K562 (cell line): ENCODE data around the gene IQCK. TPM values are rescaled to one million over a fixed set of nuclear protein-coding genes. Genes with fewer than 3 reads are reported as not detected.
A peak's percentile ranks its signal among the peaks of the same experiment; 100 is the strongest.

ENCODE experiments used
- ATAC-seq: fragments of 200-7000 bp; cut with Tn5 transposase; 3 replicates; pipeline ENCODE4 v1.9.1; 2020; ENCODE audit warnings: moderate library complexity
- BruUV-seq: library from RNA; stranded (reverse); fragments of 400-500 nt; replicated peaks from 2 replicates; lab custom pipeline; 2021; lab: Mats Ljungman, UMichigan
- CTCF ChIA-PET: fragments of 300-600 bp; formaldehyde crosslinking; extraction: SDS; loops from one replicate; lab custom pipeline; 2021; ENCODE audit warnings: low intra/inter-chr PET ratio; lab: Yijun Ruan, JAX
- POLR2A ChIA-PET: fragments of 300-600, 350-650 bp; sonication (Branson Sonifier 250); formaldehyde crosslinking; extraction: SDS; loops from one replicate; lab custom pipeline; 2021; ENCODE audit warnings: antibody characterized with exemption, inconsistent platforms; lab: Yijun Ruan, JAX
- DNase-seq, 4 experiments: peaks; one replicate each; pipeline versions ENCODE4 v3.0.0 to v3.0.0-alpha.2; 2011 to 2018; ENCODE audit warnings: low spot score in 3 of 4, mixed read lengths in 3 of 4; ENCODE audit errors: extremely low read depth in 1 of 4
- FAIRE-seq: peaks from 2 replicates; lab custom pipeline; 2011; peaks lifted over from hg19 to GRCh38; lab: Jason Lieb, UNC
- H2AFZ ChIP-seq: 2 replicates; pipeline ENCODE4 v1.6.0; 2011; ENCODE audit warnings: low read depth, low read length, control low read depth, inconsistent platforms
- H3K27ac ChIP-seq: fragments of 200-600 bp; 3 replicates; pipeline ENCODE4 v1.8.0; 2011; ENCODE audit warnings: low read depth, mild to moderate bottlenecking, control low read depth, inconsistent platforms, low read length, moderate library complexity, mixed read lengths; ENCODE audit errors: extremely low read depth
- H3K27me3 ChIP-seq, 2 experiments: fragments of 300-600 bp in 1 of 2; 2 replicates in 1 of 2; 3 replicates in 1 of 2; pipeline versions ENCODE4 v1.6.0 to v1.8.0; 2011; ENCODE audit warnings: inconsistent platforms in 2 of 2, low read length in 2 of 2, mild to moderate bottlenecking in 1 of 2, mixed read lengths in 1 of 2, moderate library complexity in 1 of 2; ENCODE audit not compliant: control insufficient read depth in 2 of 2, insufficient read depth in 2 of 2
- H3K36me3 ChIP-seq: fragments of 300-600 bp; 3 replicates; pipeline ENCODE4 v1.8.0; 2011; ENCODE audit warnings: mild to moderate bottlenecking, low read length, inconsistent platforms; ENCODE audit not compliant: control insufficient read depth, insufficient read depth
- H3K4me1 ChIP-seq, 2 experiments: fragments of 200-600 bp in 1 of 2; replicated peaks in 1 of 2; 2 replicates in 1 of 2; 3 replicates in 1 of 2; pipeline versions ENCODE4 v1.5.1 to v1.8.0; 2011; ENCODE audit warnings: inconsistent platforms in 2 of 2, low read length in 2 of 2, mild to moderate bottlenecking in 1 of 2, mixed read lengths in 1 of 2, moderate library complexity in 1 of 2; ENCODE audit not compliant: control insufficient read depth in 2 of 2, insufficient read depth in 2 of 2
- H3K4me2 ChIP-seq: 2 replicates; pipeline ENCODE4 v1.6.1; 2011; ENCODE audit warnings: low read length, control low read depth, inconsistent platforms, mixed read lengths; ENCODE audit not compliant: insufficient read depth
- H3K4me3 ChIP-seq: fragments of 200-600 bp; sonication (generic), shearing (Covaris generic); 2 replicates; pipeline ENCODE4 v1.5.1; 2016; ENCODE audit warnings: control low read depth, inconsistent platforms
- H3K79me2 ChIP-seq: fragments of 200-600 bp; 3 replicates; pipeline ENCODE4 v1.8.0; 2011; ENCODE audit warnings: low read length, inconsistent platforms; ENCODE audit not compliant: control insufficient read depth, insufficient read depth
- H3K9ac ChIP-seq, 2 experiments: 2 replicates each; pipeline versions ENCODE4 v1.6.0 to v1.6.1; 2011; ENCODE audit warnings: low read depth in 2 of 2, low read length in 2 of 2, control low read depth in 1 of 2, inconsistent platforms in 1 of 2, mild to moderate bottlenecking in 1 of 2, mixed read lengths in 1 of 2; ENCODE audit not compliant: insufficient read depth in 1 of 2
- H3K9me1 ChIP-seq: one replicate; pipeline ENCODE4 v1.6.0; 2011; ENCODE audit warnings: inconsistent platforms, mild to moderate bottlenecking, low read length, moderate library complexity; ENCODE audit not compliant: control insufficient read depth, insufficient read depth
- H3K9me3 ChIP-seq: replicated peaks from 2 replicates; pipeline ENCODE4 v1.5.1; 2011; ENCODE audit warnings: low read depth, low read length, inconsistent platforms; ENCODE audit not compliant: control insufficient read depth, insufficient read depth
- H4K20me1 ChIP-seq: replicated peaks from 2 replicates; pipeline ENCODE4 v1.6.1; 2011; ENCODE audit warnings: low read length, inconsistent platforms, mixed read lengths; ENCODE audit not compliant: control insufficient read depth, insufficient read depth
- ARNT ChIP-seq, 2 experiments: fragments of 450-650 bp; IDR thresholded peaks; 2 replicates each; pipeline ENCODE4 v1.6.1; 2016; ENCODE audit warnings: mild to moderate bottlenecking in 1 of 2
- CBFA2T2 ChIP-seq: fragments of 450-650 bp; conservative IDR thresholded peaks from 2 replicates; pipeline ENCODE4 v1.6.1; 2017; ENCODE audit warnings: mild to moderate bottlenecking
- CCAR2 ChIP-seq: fragments of 200-400 bp; formaldehyde crosslinking; IDR thresholded peaks from 2 replicates; pipeline ENCODE4 v1.6.1; 2017; ENCODE audit warnings: mild to moderate bottlenecking, low read depth, low read length
- MLLT1 ChIP-seq, 2 experiments: fragments of 450-650 bp; IDR thresholded peaks; 2 replicates each; pipeline ENCODE4 v1.6.1; 2016
- NFE2L1 ChIP-seq: fragments of 450-650 bp; IDR thresholded peaks from 2 replicates; pipeline ENCODE4 v1.6.1; 2016; ENCODE audit warnings: missing genetic modification characterization, low read depth, mild to moderate bottlenecking, missing compliant biosample characterization, moderate library complexity, borderline replicate concordance
- NFIC ChIP-seq: fragments of 450-650 bp; IDR thresholded peaks from 2 replicates; pipeline ENCODE4 v1.6.1; 2017; ENCODE audit warnings: mild to moderate bottlenecking, inconsistent platforms
- PBX2 ChIP-seq, 2 experiments: IDR thresholded peaks in 1 of 2; conservative IDR thresholded peaks in 1 of 2; 2 replicates each; pipeline ENCODE4 v1.6.1; 2016; ENCODE audit warnings: low read depth in 2 of 2, mild to moderate bottlenecking in 1 of 2, missing compliant biosample characterization in 1 of 2, missing genetic modification characterization in 1 of 2, moderate library complexity in 1 of 2
- ZNF592 ChIP-seq: fragments of 450-650 bp; IDR thresholded peaks from 2 replicates; pipeline ENCODE4 v1.6.1; 2017; ENCODE audit warnings: antibody characterized with exemption, mild to moderate bottlenecking
- WGBS: fragments of 100-300 bp; shearing (Covaris generic); methylation state at CpG from one replicate; pipeline ENCODE4 v1.1.6; 2016; ENCODE audit warnings: low coverage, mixed read lengths; ENCODE audit not compliant: insufficient coverage; ENCODE audit errors: missing lambda C conversion rate; 5-methylcytosine and 5-hydroxymethylcytosine counted together
- in situ Hi-C: fragments of 300-500 bp; cut with MboI; formaldehyde crosslinking; loops from 4 replicates; pipeline ENCODE4 v1.15.0; 2018; ENCODE audit warnings: inconsistent platforms, mixed read lengths
- intact Hi-C: fragments of 100-400 bp; cut with micrococcal nuclease; formaldehyde crosslinking; loops from 2 replicates; pipeline ENCODE4 v1.14.2; 2022
- polyA plus RNA-seq, 8 experiments: library from polyadenylated mRNA; depleted of rRNA in 4 of 8; stranded (reverse) in 5 of 8; unstranded in 3 of 8; fragments of >200 nt; fragmentation: Nextera tagmentation in 2 of 8; fragmentation: Illumina TruSeq in 1 of 8; extraction: Ambion mirVana in 2 of 8; extraction: Trizol in 1 of 8; gene quantifications; 2 replicates each; pipeline versions ENCODE4 v1.2.1 to v1.2.3, GENCODE V29; 2011 to 2014; ENCODE audit warnings: inconsistent platforms in 1 of 8, missing spikeins in 1 of 8
- total RNA-seq, 7 experiments: library from RNA; depleted of rRNA in 6 of 7; stranded (reverse); fragments of >200 nt in 6 of 7; fragmentation: Illumina TruSeq in 2 of 7; extraction: Trizol in 2 of 7; gene quantifications; 2 replicates each; pipeline versions ENCODE4 v1.2.1 to v1.2.3, GENCODE V29; 2011 to 2021; ENCODE audit warnings: low replicate concordance in 1 of 7

The IQCK gene
- total and polyA plus RNA-seq, 9 of the 15 experiments (the other 6 are each of a cell fraction or from before 2014, with no cell fraction given), result 5.2 to 12.2 (median 7.3) TPM

GRCh38 chr16:19710191-19710908, 7.7 kb upstream of the IQCK start:
- Histone ChIP-seq H3K36me3 (peaks cover 96% of the 10 kb centered on the region), H3K4me2 (peak overlapping the region; percentile 46), H3K9me3 (no peaks in the 10 kb centered on the region), H3K9ac (peak overlapping the region; percentile 17 to 77; a peak in 3 of 4 replicates), H3K4me1 (peaks cover 25 to 43% of the 10 kb centered on the region in 2 experiments; a peak in 4 of 5 replicates), H4K20me1 (peaks cover 27% of the 10 kb centered on the region), H2AFZ (no peak overlapping the region), H3K27ac (peak overlapping the region; percentile 61; the same call in 2 of the 3 replicates), H3K4me3 (no peak overlapping the region), H3K79me2 (peaks cover 59% of the 10 kb centered on the region), H3K9me1 (peaks cover 11% of the 10 kb centered on the region), H3K27me3 (no peaks in the 10 kb centered on the region)
- FAIRE-seq, result peak; percentile 92
- POLR2A ChIA-PET, result interaction anchor here (0.7 to 1.6 kb wide), 6 partner anchors 10 to 689 kb away, joined by 3 to 11 read pairs (median 4); partner anchors contain the start of gene VPS35L
- no TSS peak for BruUV-seq
- ATAC-seq, result peak; percentile 88
- in situ Hi-C loops, result no loop called here
- peak; percentile 29 to 79 (median 54) for DNase-seq
- 62% methylated on average over 22 of the region's 23 CpGs for WGBS
- intact Hi-C loops, result no loop called here
- CTCF ChIA-PET, result no interaction called here
- TF ChIP-seq NFIC, result peak; percentile 32; the same call in 1 of the 2 replicates
- TF ChIP-seq ARNT (IDR thresholded peaks at IDR 0.05), result no peak
- 0 out of 2 replicates have a peak, but pooled peaks have one; percentile 23 for TF ChIP-seq ZNF592
- no peak for TF ChIP-seq NFE2L1 (tag)
- no peak for TF ChIP-seq CCAR2
- TF ChIP-seq CBFA2T2, result peak; percentile 49
- TF ChIP-seq PBX2 (CRISPR knock-in tag; IDR thresholded peaks at IDR 0.05; ENCODE audit: low read depth), result no peak
- TF ChIP-seq PBX2 (tag; conservative IDR thresholded peaks at IDR 0.05; ENCODE audit: low read depth), result no peak
- 0 out of 4 replicates have a peak, but pooled peaks of 1 of the 2 experiments have one; percentile 31 for TF ChIP-seq MLLT1 (IDR thresholded peaks at IDR 0.05)
